H1 (cell line): ENCODE data around the gene GALNT9. TPM values are rescaled to one million over a fixed set of nuclear protein-coding genes. Genes with fewer than 3 reads are reported as not detected.

Experiments used
- CTCF ChIA-PET: fragments of 300-600 bp; sonication (Branson Sonifier 250); formaldehyde crosslinking; loops from one replicate; lab custom pipeline; 2021; ENCODE audit not compliant: partially characterized antibody; lab: Charles Lee
- POLR2A ChIA-PET: fragments of 300-600 bp; sonication (Branson Sonifier 250); formaldehyde crosslinking; loops from one replicate; lab custom pipeline; 2021; ENCODE audit warnings: inconsistent platforms; ENCODE audit not compliant: partially characterized antibody; lab: Charles Lee
- DNase-seq, 2 experiments: peaks; one replicate each; pipeline versions ENCODE4 v3.0.0 to v3.0.0-alpha.2; 2010 to 2022; ENCODE audit warnings: low spot score in 2 of 2, low read depth in 1 of 2, mixed read lengths in 1 of 2
- FAIRE-seq: peaks from 2 replicates; lab custom pipeline; 2011; peaks lifted over from hg19 to GRCh38; lab: Jason Lieb, UNC
- H2AFZ ChIP-seq: 2 replicates; pipeline ENCODE4 v1.8.1; 2012; ENCODE audit warnings: low read length, inconsistent platforms
- H2AK5ac ChIP-seq: 2 replicates; pipeline ENCODE4 v1.6.1; 2013; ENCODE audit warnings: low read depth, low read length
- H2BK120ac ChIP-seq: replicated peaks from 2 replicates; pipeline ENCODE3; 2013; ENCODE audit warnings: low read depth, low read length, inconsistent platforms
- H2BK12ac ChIP-seq: 2 replicates; pipeline ENCODE4 v1.6.1; 2013; ENCODE audit warnings: low read depth, low read length
- H2BK15ac ChIP-seq: 2 replicates; pipeline ENCODE4 v1.6.1; 2013; ENCODE audit warnings: low read length
- H2BK20ac ChIP-seq: 2 replicates; pipeline ENCODE4 v1.6.1; 2013; ENCODE audit warnings: low read length
- H2BK5ac ChIP-seq: 2 replicates; pipeline ENCODE4 v1.6.1; 2013; ENCODE audit warnings: low read depth, low read length
- H3K14ac ChIP-seq: 2 replicates; pipeline ENCODE4 v1.6.1; 2013; ENCODE audit warnings: inconsistent platforms; ENCODE audit not compliant: insufficient read length
- H3K18ac ChIP-seq: 2 replicates; pipeline ENCODE4 v1.6.1; 2013; ENCODE audit warnings: low read length; ENCODE audit errors: extremely low read depth
- H3K23ac ChIP-seq: 2 replicates; pipeline ENCODE4 v1.6.1; 2013; ENCODE audit warnings: inconsistent platforms; ENCODE audit not compliant: insufficient read length
- H3K23me2 ChIP-seq: 2 replicates; pipeline ENCODE4 v1.6.1; 2013; ENCODE audit warnings: low read depth, low read length
- H3K27ac ChIP-seq: 2 replicates; pipeline ENCODE4 v1.6.1; 2011; ENCODE audit warnings: low read depth, low read length, inconsistent platforms
- H3K27me3 ChIP-seq, 4 experiments: replicated peaks in 1 of 4; 1 replicate in 1 of 4; 2 replicates in 3 of 4; pipeline versions ENCODE4 v1.6.1 to v1.8.1; 2011 to 2013; ENCODE audit warnings: low read length in 3 of 4, mild to moderate bottlenecking in 3 of 4, inconsistent platforms in 2 of 4, mixed read lengths in 2 of 4, moderate library complexity in 1 of 4; ENCODE audit not compliant: control insufficient read depth in 3 of 4, insufficient read depth in 3 of 4; ENCODE audit errors: extremely low read depth in 1 of 4
- H3K36me3 ChIP-seq, 4 experiments: 2 replicates each; pipeline versions ENCODE4 v1.6.1 to v1.8.1; 2011 to 2013; ENCODE audit warnings: mild to moderate bottlenecking in 4 of 4, low read length in 3 of 4, moderate library complexity in 2 of 4, control low read depth in 1 of 4, inconsistent platforms in 1 of 4; ENCODE audit not compliant: insufficient read depth in 4 of 4, control insufficient read depth in 2 of 4
- H3K4ac ChIP-seq: replicated peaks from 2 replicates; pipeline ENCODE3; 2013; ENCODE audit warnings: low read length, low read depth, mixed read lengths, inconsistent platforms; ENCODE audit not compliant: insufficient read length
- H3K4me1 ChIP-seq, 4 experiments: replicated peaks in 1 of 4; 1 replicate in 1 of 4; 2 replicates in 3 of 4; pipeline versions ENCODE4 v1.6.1 to v1.8.1; 2011 to 2013; ENCODE audit warnings: low read length in 3 of 4, inconsistent platforms in 2 of 4, mixed read lengths in 1 of 4; ENCODE audit not compliant: insufficient read depth in 4 of 4, control insufficient read depth in 3 of 4
- H3K4me2 ChIP-seq, 2 experiments: 2 replicates each; pipeline versions ENCODE4 v1.6.1 to v1.8.1; 2011 to 2013; ENCODE audit warnings: low read depth in 2 of 2, low read length in 2 of 2, control low read depth in 1 of 2, inconsistent platforms in 1 of 2, mild to moderate bottlenecking in 1 of 2; ENCODE audit not compliant: insufficient read depth in 1 of 2
- H3K4me3 ChIP-seq, 4 experiments: fragments of 200-600, 300-600 bp in 1 of 4; sonication (generic), shearing (Covaris generic), sonication (Bioruptor Twin) in 1 of 4; 2 replicates each; pipeline versions ENCODE4 v1.5.1 to v1.8.1; 2011 to 2016; ENCODE audit warnings: low read length in 4 of 4, low read depth in 3 of 4, control low read depth in 2 of 4, inconsistent platforms in 2 of 4, mild to moderate bottlenecking in 2 of 4, mixed read lengths in 1 of 4, moderate library complexity in 1 of 4; ENCODE audit not compliant: insufficient read depth in 2 of 4; ENCODE audit errors: extremely low read depth in 1 of 4
- H3K56ac ChIP-seq: replicated peaks from 2 replicates; pipeline ENCODE3; 2013; ENCODE audit warnings: low read depth, mild to moderate bottlenecking, mixed read lengths, low read length, inconsistent platforms; ENCODE audit not compliant: insufficient read length
- H3K79me1 ChIP-seq: 2 replicates; pipeline ENCODE4 v1.6.1; 2013; ENCODE audit warnings: low read depth, low read length, control low read depth
- H3K79me2 ChIP-seq, 2 experiments: 2 replicates each; pipeline versions ENCODE4 v1.6.1 to v1.8.1; 2012 to 2013; ENCODE audit warnings: low read length in 2 of 2, mild to moderate bottlenecking in 2 of 2, inconsistent platforms in 1 of 2; ENCODE audit not compliant: insufficient read depth in 2 of 2, control insufficient read depth in 1 of 2
- H3K9ac ChIP-seq, 4 experiments: replicated peaks in 1 of 4; 1 replicate in 1 of 4; 2 replicates in 3 of 4; pipeline versions ENCODE4 v1.6.1 to v1.8.1; 2011 to 2013; ENCODE audit warnings: low read depth in 3 of 4, low read length in 3 of 4, control low read depth in 2 of 4, mild to moderate bottlenecking in 2 of 4, moderate library complexity in 2 of 4, inconsistent platforms in 1 of 4; ENCODE audit errors: extremely low read depth in 1 of 4
- H3K9me3 ChIP-seq, 2 experiments: 2 replicates each; pipeline versions ENCODE4 v1.6.1 to v1.8.1; 2012 to 2013; ENCODE audit warnings: mild to moderate bottlenecking in 2 of 2, moderate library complexity in 2 of 2, control low read depth in 1 of 2, inconsistent platforms in 1 of 2, low read depth in 1 of 2, low read length in 1 of 2, mixed read lengths in 1 of 2; ENCODE audit not compliant: insufficient read depth in 2 of 2
- H4K20me1 ChIP-seq, 2 experiments: replicated peaks in 1 of 2; 2 replicates each; pipeline versions ENCODE3 to v1.8.1; 2011 to 2013; ENCODE audit warnings: inconsistent platforms in 2 of 2, low read length in 2 of 2, mild to moderate bottlenecking in 1 of 2; ENCODE audit not compliant: insufficient read depth in 2 of 2, control insufficient read depth in 1 of 2
- H4K5ac ChIP-seq: 2 replicates; pipeline ENCODE4 v1.6.1; 2013; ENCODE audit warnings: low read length, low read depth, mixed read lengths, inconsistent platforms; ENCODE audit not compliant: insufficient read length
- H4K8ac ChIP-seq: 2 replicates; pipeline ENCODE4 v1.8.0; 2013; ENCODE audit warnings: mild to moderate bottlenecking, moderate library complexity, low read length, inconsistent platforms; ENCODE audit not compliant: insufficient read depth; ENCODE audit errors: extremely low read depth
- H4K91ac ChIP-seq: replicated peaks from 2 replicates; pipeline ENCODE3; 2013; ENCODE audit warnings: low read length, mixed read lengths, inconsistent platforms; ENCODE audit not compliant: insufficient read length
- ASH2L ChIP-seq: fragments of 200-600, 300-600 bp; sonication (generic); IDR thresholded peaks from one replicate; pipeline ENCODE4 v1.7.1; 2017; ENCODE audit warnings: low read length
- BRCA1 ChIP-seq: IDR thresholded peaks from 2 replicates; pipeline ENCODE4 v1.6.1; 2012; ENCODE audit warnings: low read depth, low read length, improper control_type of control experiment
- CHD1 ChIP-seq: IDR thresholded peaks from 2 replicates; pipeline ENCODE4 v1.6.1; 2012; ENCODE audit warnings: low read depth, low read length, improper control_type of control experiment
- CTBP2 ChIP-seq: IDR thresholded peaks from 2 replicates; pipeline ENCODE4 v1.7.0; 2011; ENCODE audit warnings: borderline replicate concordance, mild to moderate bottlenecking, moderate library complexity, mixed read lengths, low read length; ENCODE audit not compliant: insufficient read depth, insufficient read length
- FOSL1 ChIP-seq: IDR thresholded peaks from 2 replicates; pipeline ENCODE4 v1.6.1; 2011; ENCODE audit warnings: mild to moderate bottlenecking, low read depth, low read length, moderate library complexity; ENCODE audit not compliant: insufficient read depth
- JUND ChIP-seq: IDR thresholded peaks from 2 replicates; pipeline ENCODE4 v1.6.1; 2011; ENCODE audit warnings: mild to moderate bottlenecking, improper control_type of control experiment, low read length
- MAX ChIP-seq: IDR thresholded peaks from 2 replicates; pipeline ENCODE4 v1.6.1; 2012; ENCODE audit warnings: inconsistent platforms
- NRF1 ChIP-seq: IDR thresholded peaks from 2 replicates; pipeline ENCODE4 v1.6.1; 2011; ENCODE audit warnings: mild to moderate bottlenecking, low read depth, low read length, improper control_type of control experiment
- POLR2AphosphoS5 ChIP-seq: IDR thresholded peaks from 2 replicates; pipeline ENCODE4 v1.6.1; 2011; ENCODE audit warnings: low read depth, low read length
- SAP30 ChIP-seq: fragments of 300-600 bp; sonication (generic); IDR thresholded peaks from 2 replicates; pipeline ENCODE4 v1.7.1; 2012; ENCODE audit warnings: low read length, moderate library complexity, mild to moderate bottlenecking, inconsistent platforms; ENCODE audit not compliant: insufficient read depth, insufficient replicate concordance
- SP2 ChIP-seq: IDR thresholded peaks from 2 replicates; pipeline ENCODE4 v1.6.1; 2012; ENCODE audit warnings: mild to moderate bottlenecking, low read length, inconsistent platforms
- TCF12 ChIP-seq: IDR thresholded peaks from 2 replicates; pipeline ENCODE4 v1.6.1; 2011; ENCODE audit warnings: low read depth, mild to moderate bottlenecking, low read length
- WGBS, 2 experiments: shearing (Covaris generic) in 1 of 2; methylation state at CpG; one replicate each; pipeline versions ENCODE4 v1.1.6 to v1.1.7; 2013 to 2015; ENCODE audit warnings: low lambda C conversion rate in 2 of 2, mixed read lengths in 2 of 2, inconsistent platforms in 1 of 2, low coverage in 1 of 2, missing lambda C conversion rate in 1 of 2; ENCODE audit not compliant: insufficient replicate concordance in 2 of 2, insufficient coverage in 1 of 2, insufficient read length in 1 of 2; ENCODE audit errors: extremely low coverage in 1 of 2, missing lambda C conversion rate in 1 of 2; 5-methylcytosine and 5-hydroxymethylcytosine counted together
- polyA plus RNA-seq, 7 experiments: library from polyadenylated mRNA; depleted of rRNA in 3 of 7; stranded (reverse) in 5 of 7; unstranded in 2 of 7; fragments of >200 nt in 5 of 7; fragments of 200-250 nt in 2 of 7; gene quantifications; 1 replicate in 5 of 7; 2 replicates in 1 of 7; 4 replicates in 1 of 7; pipeline versions ENCODE4 v1.2.1 to v1.2.3, GENCODE V29; 2011 to 2013; ENCODE audit warnings: missing spikeins in 2 of 7, mixed read lengths in 2 of 7
- total RNA-seq: library from RNA; stranded (reverse); fragmentation: NEBNext Ultra II Directional; extraction: Animal tissue kit (Norgen Biotek cat#: 25700); gene quantifications from 2 replicates; pipeline ENCODE4 v1.2.1, GENCODE V29; 2021
- TF ChIP-seq, protein P1 (sequence below): IDR thresholded peaks from 2 replicates; pipeline ENCODE4 v1.6.1; 2011; ENCODE audit warnings: low read depth, mild to moderate bottlenecking, low read length; ENCODE audit not compliant: insufficient read depth

Gene GALNT9
- total and polyA plus RNA-seq, 2 of the 8 experiments (the other 6 are each of a cell fraction or from before 2014, with no cell fraction given), result 2.0 to 3.6 TPM

DNA sequence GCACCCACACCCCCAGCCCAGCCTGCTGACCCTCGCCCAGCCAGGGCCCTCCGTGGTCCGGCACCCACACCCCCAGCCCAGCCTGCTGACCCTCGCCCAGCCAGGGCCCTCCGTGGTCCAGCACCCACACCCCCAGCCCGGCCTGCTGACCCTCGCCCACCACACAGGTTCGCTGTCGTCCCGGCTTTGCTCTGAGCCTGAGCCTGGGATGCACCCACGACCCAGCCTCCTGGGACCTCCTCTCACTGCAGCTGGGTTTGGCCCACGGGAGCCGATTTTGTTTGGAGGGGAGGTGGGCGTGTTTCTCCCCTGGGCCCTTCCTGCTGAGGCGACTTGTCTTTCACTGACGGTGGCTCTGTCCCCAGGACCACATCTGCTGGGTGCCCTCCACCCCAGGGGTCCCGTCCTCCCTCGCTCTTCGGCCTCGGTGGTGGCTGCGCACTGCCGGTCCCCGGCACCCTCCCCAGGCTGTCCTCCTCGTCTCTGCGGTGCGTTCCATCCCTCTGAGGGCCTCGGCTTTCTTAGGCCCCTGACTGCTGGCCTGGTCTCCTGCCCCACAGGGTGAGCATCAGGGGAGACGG, 83.8 kb downstream of the GALNT9 start:
- WGBS, 2 experiments, result 87% methylated on average over 21 of the region's 28 CpGs; no CpG with 5 or more reads in 1 of the 2 experiments
- CTCF ChIA-PET, result interaction anchor here (1.6 kb wide), 1 partner anchor 39 kb away, joined by 4 read pairs; no protein-coding TSS in a partner anchor
- TF ChIP-seq NRF1 (no peak), CTBP2 (no peak), CHD1 (no peak), SAP30 (no peak), FOSL1 (no peak), TCF12 (no peak), POLR2AphosphoS5 (no peak), JUND (no peak), BRCA1 (no peak), SP2 (no peak), ASH2L (no peak), MAX (no peak)
- TF ChIP-seq, protein P1, sequence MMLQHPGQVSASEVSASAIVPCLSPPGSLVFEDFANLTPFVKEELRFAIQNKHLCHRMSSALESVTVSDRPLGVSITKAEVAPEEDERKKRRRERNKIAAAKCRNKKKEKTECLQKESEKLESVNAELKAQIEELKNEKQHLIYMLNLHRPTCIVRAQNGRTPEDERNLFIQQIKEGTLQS, result no peak

More for the DNA sequence above, 83.8 kb downstream of the GALNT9 start:
- Histone ChIP-seq H3K36me3 (no peaks in the 10 kb centered on the region), H2AK5ac (no peak overlapping the region), H3K27ac (no peak overlapping the region), H3K27me3 (peaks cover 0 to 5% (median 0%) of the 10 kb centered on the region in 4 experiments; a peak in 3 of 7 replicates), H3K9me3 (no peaks in the 10 kb centered on the region), H4K91ac (no peak overlapping the region), H3K18ac (no peak overlapping the region), H2BK20ac (no peak overlapping the region), H3K56ac (no peak overlapping the region), H3K4me1 (no peaks in the 10 kb centered on the region; a peak in 1 of 7 replicates), H3K23ac (no peak overlapping the region), H2BK12ac (no peak overlapping the region), H4K5ac (no peak overlapping the region), H2BK5ac (no peak overlapping the region), H4K8ac (no peak overlapping the region), H3K9ac (no peak overlapping the region), H3K79me1 (no peaks in the 10 kb centered on the region), H2BK15ac (no peak overlapping the region), H4K20me1 (no peaks in the 10 kb centered on the region), H3K79me2 (no peaks in the 10 kb centered on the region), H3K4me3 (no peak overlapping the region), H3K4me2 (no peak overlapping the region), H2BK120ac (no peak overlapping the region), H3K14ac (no peak overlapping the region), H3K23me2 (no peaks in the 10 kb centered on the region; the same call in 1 of the 2 replicates), H3K4ac (no peak overlapping the region), H2AFZ (no peak overlapping the region)
- FAIRE-seq (no peak), DNase-seq (no peak)
- POLR2A ChIA-PET, result no interaction called here
